IMR-90 (cell line): Measurements from ENCODE around the gene AQP12A. TPM values are rescaled to one million over a fixed set of nuclear protein-coding genes. Genes with fewer than 3 reads are reported as not detected.
"Not testable (repeated sequence)": the region's sequence is repeated elsewhere in the genome, so short reads cannot be mapped to it uniquely, and the experiment has no call there.

Experiments
- ATAC-seq: fragments of 200-7000 bp; cut with Tn5 transposase; 2 replicates; pipeline ENCODE4 v1.9.1; 2020; ENCODE audit warnings: low read depth, mild to moderate bottlenecking, moderate library complexity
- Bru-seq: library from RNA; stranded (reverse); fragments of 400-500 nt; gene quantifications from one replicate; lab custom pipeline; 2021; lab: Mats Ljungman, UMichigan
- BruChase-seq, 2 experiments: library from RNA; stranded (reverse); fragments of 400-500 nt; gene quantifications; one replicate each; lab custom pipeline; 2021; lab: Mats Ljungman, UMichigan
- BruUV-seq: library from RNA; stranded (reverse); fragments of 400-500 nt; replicated peaks from 2 replicates; lab custom pipeline; 2021; lab: Mats Ljungman, UMichigan
- CTCF ChIA-PET: fragments of 300-600 bp; formaldehyde crosslinking; extraction: SDS; loops from one replicate; lab custom pipeline; 2021; ENCODE audit warnings: antibody characterized with exemption; lab: Yijun Ruan, JAX
- POLR2A ChIA-PET: fragments of 300-600 bp; sonication (Branson Sonifier 250); formaldehyde crosslinking; loops from one replicate; lab custom pipeline; 2022; ENCODE audit warnings: antibody characterized with exemption; ENCODE audit not compliant: unreplicated experiment; lab: Charles Lee
- DNase-seq: peaks from one replicate; pipeline ENCODE4 v3.0.0; 2013
- H2AFZ ChIP-seq: replicated peaks from 2 replicates; pipeline ENCODE3; 2013; ENCODE audit warnings: low read length, mild to moderate bottlenecking; ENCODE audit not compliant: poor library complexity
- H2AK5ac ChIP-seq: 2 replicates; pipeline ENCODE4 v1.6.1; 2013; ENCODE audit warnings: low read depth, low read length, inconsistent platforms
- H2AK9ac ChIP-seq: replicated peaks from 2 replicates; pipeline ENCODE3; 2013; ENCODE audit warnings: mild to moderate bottlenecking, low read depth, low read length, moderate library complexity; ENCODE audit not compliant: poor library complexity
- H2BK120ac ChIP-seq: 2 replicates; pipeline ENCODE4 v1.6.1; 2013; ENCODE audit warnings: low read depth, low read length, inconsistent platforms
- H2BK15ac ChIP-seq: 3 replicates; pipeline ENCODE4 v1.6.1; 2013; ENCODE audit warnings: low read depth, low read length, inconsistent platforms
- H2BK20ac ChIP-seq: 2 replicates; pipeline ENCODE4 v1.6.1; 2013; ENCODE audit warnings: low read depth, mild to moderate bottlenecking, inconsistent platforms, low read length, moderate library complexity
- H2BK5ac ChIP-seq: 2 replicates; pipeline ENCODE4 v1.6.1; 2013; ENCODE audit warnings: mild to moderate bottlenecking, low read depth, low read length, inconsistent platforms; ENCODE audit not compliant: poor library complexity, severe bottlenecking
- H3K14ac ChIP-seq: replicated peaks from 2 replicates; pipeline ENCODE4 v1.6.1; 2013; ENCODE audit warnings: low read depth, low read length, inconsistent platforms
- H3K18ac ChIP-seq: 2 replicates; pipeline ENCODE4 v1.6.1; 2013; ENCODE audit warnings: low read depth, low read length, control low read depth
- H3K23ac ChIP-seq: 2 replicates; pipeline ENCODE4 v1.6.1; 2013; ENCODE audit warnings: low read depth, low read length, inconsistent platforms
- H3K27ac ChIP-seq: 2 replicates; pipeline ENCODE4 v1.5.1; 2013; ENCODE audit warnings: mild to moderate bottlenecking, control low read depth, low read length; ENCODE audit not compliant: insufficient read depth
- H3K27me3 ChIP-seq: 2 replicates; pipeline ENCODE4 v1.6.1; 2013; ENCODE audit warnings: low read length; ENCODE audit not compliant: control insufficient read depth, insufficient read depth
- H3K36me3 ChIP-seq: 2 replicates; pipeline ENCODE4 v1.6.1; 2013; ENCODE audit warnings: low read length, mixed read lengths; ENCODE audit not compliant: control insufficient read depth, insufficient read depth
- H3K4ac ChIP-seq: 2 replicates; pipeline ENCODE4 v1.6.1; 2013; ENCODE audit warnings: low read depth, low read length, inconsistent platforms
- H3K4me1 ChIP-seq: 2 replicates; pipeline ENCODE4 v1.6.1; 2013; ENCODE audit warnings: low read length, mixed read lengths; ENCODE audit not compliant: control insufficient read depth, insufficient read depth
- H3K4me2 ChIP-seq: 2 replicates; pipeline ENCODE4 v1.6.1; 2013; ENCODE audit warnings: low read depth, mild to moderate bottlenecking, control low read depth, low read length, moderate library complexity
- H3K4me3 ChIP-seq: 2 replicates; pipeline ENCODE4 v1.5.1; 2013; ENCODE audit warnings: low read depth, mild to moderate bottlenecking, control low read depth, low read length, moderate library complexity; ENCODE audit not compliant: insufficient read depth
- H3K56ac ChIP-seq: 2 replicates; pipeline ENCODE4 v1.6.1; 2013; ENCODE audit warnings: low read length, inconsistent platforms; ENCODE audit not compliant: insufficient read depth; ENCODE audit errors: extremely low read depth
- H3K79me1 ChIP-seq, 2 experiments: 2 replicates each; pipeline ENCODE4 v1.6.1; 2013; ENCODE audit warnings: low read length in 2 of 2, inconsistent platforms in 1 of 2, low read depth in 1 of 2
- H3K9ac ChIP-seq: 2 replicates; pipeline ENCODE4 v1.6.1; 2013; ENCODE audit warnings: low read depth, low read length, control low read depth
- H3K9me1 ChIP-seq: 2 replicates; pipeline ENCODE4 v1.6.1; 2013; ENCODE audit warnings: low read length, inconsistent platforms; ENCODE audit not compliant: insufficient read depth
- H3K9me3 ChIP-seq: 2 replicates; pipeline ENCODE4 v1.6.1; 2013; ENCODE audit warnings: low read length; ENCODE audit not compliant: control insufficient read depth, insufficient read depth
- H4K20me1 ChIP-seq: 2 replicates; pipeline ENCODE4 v1.6.1; 2013; ENCODE audit warnings: low read length, inconsistent platforms; ENCODE audit not compliant: insufficient read depth
- H4K5ac ChIP-seq: 2 replicates; pipeline ENCODE4 v1.6.1; 2013; ENCODE audit warnings: mild to moderate bottlenecking, low read depth, low read length, control low read depth
- H4K8ac ChIP-seq, 2 experiments: 2 replicates each; pipeline ENCODE4 v1.6.1; 2013; ENCODE audit warnings: low read depth in 2 of 2, low read length in 2 of 2, control low read depth in 1 of 2, inconsistent platforms in 1 of 2
- H4K91ac ChIP-seq: 2 replicates; pipeline ENCODE4 v1.6.1; 2013; ENCODE audit warnings: low read depth, low read length, inconsistent platforms; ENCODE audit not compliant: insufficient read depth
- WGBS, 2 experiments: methylation state at CpG; one replicate each; pipeline versions ENCODE4 v1.1.5 to v1.1.7; 2013; ENCODE audit warnings: missing lambda C conversion rate in 2 of 2; ENCODE audit not compliant: insufficient read length in 1 of 2; ENCODE audit errors: extremely low coverage in 2 of 2; 5-methylcytosine and 5-hydroxymethylcytosine counted together
- dilution Hi-C: fragments of 300-500 bp; cut with HindIII; formaldehyde crosslinking; loops from one replicate; pipeline ENCODE4 v1.14.3; 2018; ENCODE audit warnings: low sequenced_read_pairs; ENCODE audit not compliant: unreplicated experiment
- in situ Hi-C: fragments of 300-500 bp; cut with MboI; formaldehyde crosslinking; loops from 3 replicates; pipeline ENCODE4 v1.14.3; 2019; ENCODE audit warnings: low sequenced_read_pairs, inconsistent platforms, mixed read lengths
- intact Hi-C: fragments of 100-400 bp; cut with micrococcal nuclease; formaldehyde crosslinking; loops from 2 replicates; pipeline ENCODE4 v1.10.0; 2022
- long read RNA-seq: library from polyadenylated mRNA; unstranded; transcript quantifications from one replicate; pipeline ENCODE4 v2.0.0, GENCODE V29; 2021; ENCODE audit not compliant: unreplicated experiment
- polyA plus RNA-seq, 3 experiments: library from polyadenylated mRNA; depleted of rRNA; stranded (reverse); fragments of >200 nt; gene quantifications; 2 replicates each; pipeline ENCODE4 v1.2.3, GENCODE V29; 2012; ENCODE audit warnings: low replicate concordance in 1 of 3
- total RNA-seq: library from RNA; depleted of rRNA; stranded (reverse); fragments of >200 nt; gene quantifications from 2 replicates; pipeline ENCODE4 v1.2.3, GENCODE V29; 2012; rRNA removed

The AQP12A gene, protein sequence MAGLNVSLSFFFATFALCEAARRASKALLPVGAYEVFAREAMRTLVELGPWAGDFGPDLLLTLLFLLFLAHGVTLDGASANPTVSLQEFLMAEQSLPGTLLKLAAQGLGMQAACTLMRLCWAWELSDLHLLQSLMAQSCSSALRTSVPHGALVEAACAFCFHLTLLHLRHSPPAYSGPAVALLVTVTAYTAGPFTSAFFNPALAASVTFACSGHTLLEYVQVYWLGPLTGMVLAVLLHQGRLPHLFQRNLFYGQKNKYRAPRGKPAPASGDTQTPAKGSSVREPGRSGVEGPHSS
- total RNA-seq (not detected in 2 replicates), polyA plus RNA-seq (2012; rRNA removed) (not detected in 2 replicates), Bru-seq, nascent RNA (not detected), BruChase-seq, experiment 1, labeled RNA remaining after a 6-hour chase (not detected), BruChase-seq, experiment 2, labeled RNA remaining after a 2-hour chase (not detected)
- not detected in 2 replicates for polyA plus RNA-seq (2012; cell fraction: cytosol; rRNA removed)
- polyA plus RNA-seq (2012; cell fraction: nucleus; rRNA removed; ENCODE audit: low replicate concordance) = not detected in 2 replicates
- long read RNA-seq = 0 reads

DNA sequence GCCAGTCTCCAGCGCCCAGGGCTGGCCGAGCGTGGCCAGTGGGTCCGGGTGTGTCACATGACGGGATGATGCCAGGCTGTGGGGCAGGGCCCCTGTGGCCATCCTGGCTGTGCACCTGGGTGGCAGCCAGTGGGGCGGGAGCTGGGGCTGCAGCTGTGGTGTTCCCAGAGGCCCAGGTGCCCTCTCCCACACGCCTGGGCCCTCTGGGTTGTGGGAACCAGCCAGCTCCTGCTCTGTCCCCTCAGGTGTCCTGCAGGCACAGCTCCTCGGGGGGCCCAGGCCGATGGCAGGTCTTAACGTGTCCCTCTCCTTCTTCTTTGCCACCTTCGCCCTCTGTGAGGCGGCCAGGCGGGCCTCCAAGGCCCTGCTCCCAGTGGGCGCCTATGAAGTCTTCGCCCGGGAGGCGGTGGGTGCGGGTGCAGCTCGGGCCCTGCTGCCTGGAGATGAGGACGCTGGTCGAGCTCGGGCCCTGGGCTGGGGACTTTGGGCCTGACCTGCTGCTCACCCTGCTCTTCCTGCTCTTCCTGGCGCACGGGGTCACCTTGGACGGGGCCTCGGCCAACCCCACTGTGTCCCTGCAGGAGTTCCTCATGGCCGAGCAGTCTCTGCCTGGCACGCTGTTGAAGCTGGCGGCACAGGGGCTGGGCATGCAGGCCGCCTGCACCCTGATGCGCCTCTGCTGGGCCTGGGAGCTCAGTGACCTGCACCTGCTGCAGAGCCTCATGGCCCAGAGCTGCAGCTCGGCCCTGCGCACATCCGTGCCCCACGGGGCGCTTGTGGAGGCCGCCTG lies at the start of gene AQP12A:
AQP12A (plus strand) TSS at position 236 of the 790 bp plus-strand sequence; CDS start at position 284, 48 bp downstream.
- H3K4ac ChIP-seq, H3K27ac ChIP-seq, H2BK120ac ChIP-seq, H4K91ac ChIP-seq, H4K5ac ChIP-seq, H4K8ac ChIP-seq, H3K56ac ChIP-seq, POLR2A ChIA-PET, H3K9me1 ChIP-seq, H2AFZ ChIP-seq, H3K4me1 ChIP-seq, H2AK5ac ChIP-seq, BruUV-seq, intact Hi-C loops, H3K23ac ChIP-seq, H2BK5ac ChIP-seq, H3K4me2 ChIP-seq, H3K9me3 ChIP-seq, H2BK20ac ChIP-seq, H3K79me1 ChIP-seq, H2BK15ac ChIP-seq, H3K9ac ChIP-seq, H3K4me3 ChIP-seq, H3K18ac ChIP-seq, ATAC-seq, H3K36me3 ChIP-seq, DNase-seq, CTCF ChIA-PET, in situ Hi-C loops, H2AK9ac ChIP-seq, H4K20me1 ChIP-seq, dilution Hi-C loops, H3K14ac ChIP-seq: not testable (repeated sequence)
- WGBS, 2 experiments = no CpG with 5 or more reads among the region's 37 CpGs
- peaks cover 20% of the 10 kb centered on the region for H3K27me3 ChIP-seq
